NCI-H1048 (cell line): Measurements from ENCODE around the gene PLG.
"Not testable (repeated sequence)": the region's sequence is repeated elsewhere in the genome, so short reads cannot be mapped to it uniquely, and the experiment has no call there.

Source experiments
- DNase-seq: peaks from one replicate; lab custom pipeline; 2025; lab: John Stamatoyannopoulos, UW

The PLG gene

GRCh38 chr6:160704688-160705087 lies 2.6 kb downstream of the PLG start:
- not testable (repeated sequence) for DNase-seq

GRCh38 chr6:160708993-160709392 lies 6.9 kb downstream of the PLG start:
- not testable (repeated sequence) for DNase-seq

- no peak for DNase-seq
Measured at GRCh38 chr6:160714731-160715316, 12.8 kb downstream of the PLG start.

GRCh38 chr6:160730911-160731310 lies 28.9 kb downstream of the PLG start:
- no peak for DNase-seq

- DNase-seq = peak; percentile 27
Measured at GRCh38 chr6:160733050-160733646, 31.1 kb downstream of the PLG start.

- no peak for DNase-seq
Measured at GRCh38 chr6:160734627-160735026, 32.6 kb downstream of the PLG start.

- no peak for DNase-seq
Measured at GRCh38 chr6:160735523-160735922, 33.5 kb downstream of the PLG start.

GRCh38 chr6:160737934-160738333 lies 35.9 kb downstream of the PLG start:
- no peak for DNase-seq

GRCh38 chr6:160739955-160740354 lies 37.9 kb downstream of the PLG start:
- no peak for DNase-seq

- not testable (repeated sequence) for DNase-seq
Measured at GRCh38 chr6:160741012-160741411, 39.0 kb downstream of the PLG start.

- no peak for DNase-seq
Measured at GRCh38 chr6:160742090-160742489, 40.0 kb downstream of the PLG start.

GRCh38 chr6:160750276-160750689 lies 48.2 kb downstream of the PLG start:
- no peak for DNase-seq

GRCh38 chr6:160753211-160753610 lies 51.2 kb downstream of the PLG start:
- DNase-seq = not testable (repeated sequence)

GRCh38 chr6:160755165-160755564 lies 53.1 kb downstream of the PLG start:
- DNase-seq = no peak

GRCh38 chr6:160756021-160756420 lies 54.0 kb downstream of the PLG start:
- no peak for DNase-seq

- no peak for DNase-seq
Measured at GRCh38 chr6:160756871-160757270, 54.8 kb downstream of the PLG start.

GRCh38 chr6:160764847-160765246 lies 62.8 kb downstream of the PLG start:
- no peak for DNase-seq

GRCh38 chr6:160765412-160765811 lies 63.4 kb downstream of the PLG start:
- DNase-seq = no peak

- DNase-seq = no peak
Measured at GRCh38 chr6:160766657-160766988, 64.6 kb downstream of the PLG start.

GRCh38 chr6:160766989-160767646 lies 65.1 kb downstream of the PLG start:
- DNase-seq = no peak

- no peak for DNase-seq
Measured at GRCh38 chr6:160767647-160768019, 65.6 kb downstream of the PLG start.

GRCh38 chr6:160768101-160768500 lies 66.1 kb downstream of the PLG start:
- DNase-seq = no peak

GRCh38 chr6:160774399-160774798 lies 72.4 kb downstream of the PLG start:
- DNase-seq = no peak
